K562 (cell line): Measurements from ENCODE around the gene ARID3A. TPM values are rescaled to one million over a fixed set of nuclear protein-coding genes. Genes with fewer than 3 reads are reported as not detected.

Experiments used
- BRF2 ChIP-seq: IDR thresholded peaks from 3 replicates; pipeline ENCODE4 v1.6.1; 2011; ENCODE audit warnings: borderline replicate concordance, mild to moderate bottlenecking; ENCODE audit not compliant: insufficient read length, insufficient read depth
- FOXJ3 ChIP-seq: sonication (generic); formaldehyde crosslinking; IDR thresholded peaks from 2 replicates; pipeline ENCODE4 v1.4.0; 2020; ENCODE audit warnings: mild to moderate bottlenecking, missing genetic modification reagents
- GATAD2B ChIP-seq: fragments of 450-650 bp; IDR thresholded peaks from 2 replicates; pipeline ENCODE4 v1.6.1; 2017; ENCODE audit warnings: mild to moderate bottlenecking, borderline replicate concordance
- HLTF ChIP-seq: fragments of 450-650 bp; IDR thresholded peaks from 2 replicates; pipeline ENCODE4 v1.6.1; 2016
- HNRNPL ChIP-seq: fragments of 200-400 bp; formaldehyde crosslinking; IDR thresholded peaks from 2 replicates; pipeline ENCODE4 v1.6.1; 2017; ENCODE audit warnings: low read depth, mild to moderate bottlenecking, low read length
- MAFF ChIP-seq: IDR thresholded peaks from 2 replicates; pipeline ENCODE4 v1.6.1; 2012; ENCODE audit warnings: low read length, improper control_type of control experiment
- MEF2D ChIP-seq: conservative IDR thresholded peaks from 2 replicates; pipeline ENCODE4 v1.6.1; 2016; ENCODE audit warnings: low read depth, missing genetic modification characterization, missing compliant biosample characterization
- NCOA1 ChIP-seq: fragments of 450-650 bp; IDR thresholded peaks from 2 replicates; pipeline ENCODE4 v1.6.1; 2016; ENCODE audit warnings: low read depth
- NRF1 ChIP-seq, 2 experiments: fragments of 450-650 bp; IDR thresholded peaks in 1 of 2; conservative IDR thresholded peaks in 1 of 2; 2 replicates each; pipeline ENCODE4 v1.6.1; 2014; ENCODE audit warnings: mild to moderate bottlenecking in 2 of 2
- OTX1 ChIP-seq: fragments of 450-650 bp; formaldehyde crosslinking; IDR thresholded peaks from 2 replicates; pipeline ENCODE4 v1.4.0; 2022; ENCODE audit warnings: mild to moderate bottlenecking
- POLR2G ChIP-seq: fragments of 200-400 bp; formaldehyde crosslinking; IDR thresholded peaks from 2 replicates; pipeline ENCODE4 v1.6.1; 2017; ENCODE audit warnings: low read depth, mild to moderate bottlenecking, antibody characterized with exemption, low read length, moderate library complexity
- RAD51 ChIP-seq: fragments of 450-650 bp; IDR thresholded peaks from 2 replicates; pipeline ENCODE4 v1.7.1; 2016; ENCODE audit warnings: low read depth, mild to moderate bottlenecking, borderline replicate concordance
- SETDB1 ChIP-seq: IDR thresholded peaks from one replicate; pipeline ENCODE4 v1.6.1; 2012; ENCODE audit warnings: low read length, control low read depth, inconsistent platforms
- SIRT6 ChIP-seq: IDR thresholded peaks from one replicate; pipeline ENCODE4 v1.6.1; 2012; ENCODE audit warnings: low read depth, mild to moderate bottlenecking, control low read depth, inconsistent platforms, low read length, moderate library complexity
- SMARCE1 ChIP-seq: fragments of 450-650 bp; IDR thresholded peaks from 2 replicates; pipeline ENCODE4 v1.7.1; 2016; ENCODE audit warnings: mild to moderate bottlenecking
- XRCC5 ChIP-seq: fragments of 200-400 bp; formaldehyde crosslinking; IDR thresholded peaks from 2 replicates; pipeline ENCODE4 v1.6.1; 2017; ENCODE audit warnings: low read depth, mild to moderate bottlenecking, low read length
- ZNF407 ChIP-seq: fragments of 450-650 bp; IDR thresholded peaks from 2 replicates; pipeline ENCODE4 v1.6.1; 2016; ENCODE audit warnings: low read depth
- ZNF408 ChIP-seq: fragments of 250-450 bp; sonication (Bioruptor Pico); IDR thresholded peaks from 2 replicates; pipeline ENCODE4 v1.4.0; 2020; ENCODE audit warnings: low read depth, mild to moderate bottlenecking, moderate library complexity
- ZNF584 ChIP-seq: fragments of 200-800 bp; sonication (Bioruptor generic); IDR thresholded peaks from 2 replicates; pipeline ENCODE4 v1.6.1; 2016; ENCODE audit warnings: low read depth, mild to moderate bottlenecking, missing genetic modification characterization, missing compliant biosample characterization
- polyA plus RNA-seq, 8 experiments: library from polyadenylated mRNA; depleted of rRNA in 4 of 8; stranded (reverse) in 5 of 8; unstranded in 3 of 8; fragments of >200 nt; fragmentation: Nextera tagmentation in 2 of 8; fragmentation: Illumina TruSeq in 1 of 8; extraction: Ambion mirVana in 2 of 8; extraction: Trizol in 1 of 8; gene quantifications; 2 replicates each; pipeline versions ENCODE4 v1.2.1 to v1.2.3, GENCODE V29; 2011 to 2014; ENCODE audit warnings: inconsistent platforms in 1 of 8, missing spikeins in 1 of 8
- total RNA-seq, 7 experiments: library from RNA; depleted of rRNA in 6 of 7; stranded (reverse); fragments of >200 nt in 6 of 7; fragmentation: Illumina TruSeq in 2 of 7; extraction: Trizol in 2 of 7; gene quantifications; 2 replicates each; pipeline versions ENCODE4 v1.2.1 to v1.2.3, GENCODE V29; 2011 to 2021; ENCODE audit warnings: low replicate concordance in 1 of 7
- TF ChIP-seq, protein P1 (sequence below): sonication (generic); formaldehyde crosslinking; IDR thresholded peaks from 2 replicates; pipeline ENCODE4 v1.5.0; 2020; ENCODE audit warnings: missing genetic modification reagents

ARID3A gene
- total and polyA plus RNA-seq, 9 of the 15 experiments (the other 6 are each of a cell fraction or from before 2014, with no cell fraction given): 1.4 to 118 (median 31.2) TPM

- peak; percentile 96 for TF ChIP-seq BRF2
- TF ChIP-seq NRF1 (conservative IDR thresholded peaks at IDR 0.05 in 1 of 2, IDR thresholded peaks at IDR 0.05 in 1 of 2): peak; percentile 88 to 90
- TF ChIP-seq MEF2D: 0 out of 2 replicates have a peak, but pooled peaks have one; percentile 49
- TF ChIP-seq XRCC5: no peak
- no peak; the same call in 1 of the 2 replicates for TF ChIP-seq ZNF407
- TF ChIP-seq ZNF408 (CRISPR knock-in tag): no peak
- no peak for TF ChIP-seq OTX1 (CRISPR knock-in tag)
- no peak for TF ChIP-seq SIRT6
- TF ChIP-seq POLR2G: peak; percentile 95
- no peak for TF ChIP-seq HNRNPL
- no peak for TF ChIP-seq FOXJ3 (CRISPR knock-in tag)
- TF ChIP-seq MAFF: peak; percentile 25; the same call in 1 of the 2 replicates
- TF ChIP-seq SETDB1: no peak
- TF ChIP-seq NCOA1: no peak
- TF ChIP-seq HLTF: no peak
- TF ChIP-seq GATAD2B: peak; percentile 59
- no peak for TF ChIP-seq ZNF584 (CRISPR knock-in tag)
- TF ChIP-seq SMARCE1: no peak
- TF ChIP-seq, protein P1, sequence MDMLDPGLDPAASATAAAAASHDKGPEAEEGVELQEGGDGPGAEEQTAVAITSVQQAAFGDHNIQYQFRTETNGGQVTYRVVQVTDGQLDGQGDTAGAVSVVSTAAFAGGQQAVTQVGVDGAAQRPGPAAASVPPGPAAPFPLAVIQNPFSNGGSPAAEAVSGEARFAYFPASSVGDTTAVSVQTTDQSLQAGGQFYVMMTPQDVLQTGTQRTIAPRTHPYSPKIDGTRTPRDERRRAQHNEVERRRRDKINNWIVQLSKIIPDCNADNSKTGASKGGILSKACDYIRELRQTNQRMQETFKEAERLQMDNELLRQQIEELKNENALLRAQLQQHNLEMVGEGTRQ (CRISPR knock-in tag): no peak
- no peak for TF ChIP-seq RAD51
These were observed 32.7 kb upstream of the ARID3A start, which contains the start of the genes MED16 and RNU6-9 (continued) for GRCh38 chr19:892894-893689.
